Measurements from ENCODE around the gene NTF3. TPM values are rescaled to one million over a fixed set of nuclear protein-coding genes. Genes with fewer than 3 reads are reported as not detected.

The NTF3 gene
- total RNA-seq, 4 donors from 2014 or later, result 0.42 to 2.2 (median 2.1) TPM

- TF ChIP-seq CTCF (IDR thresholded peaks at IDR 0.05) (no peak), POLR2A (IDR thresholded peaks at IDR 0.05) (no peak)
- DNase-seq (ENCODE audit: low spot score in 2 of 2), result peak in 1 of 2 donors; percentile 65
- WGBS, 2 donors, result 92 to 93% methylated on average over 7 of the region's 7 CpGs
- intact Hi-C loops (cut with DNase I; ENCODE audit: low total_unique reads), result no loop called here
- H3K4me3 ChIP-seq (ENCODE audit: low read depth, poor library complexity, severe bottlenecking), result no peak overlapping the region
Measured at GRCh38 chr12:5493018-5493417, 61.1 kb downstream of the NTF3 start.

- intact Hi-C loops (cut with DNase I; ENCODE audit: low total_unique reads), result no loop called here
Measured at GRCh38 chr12:5494343-5494742, 62.4 kb downstream of the NTF3 start.

GRCh38 chr12:5497329-5498053 is 65.6 kb downstream of the NTF3 start:
- 32 to 73% methylated on average over 5 of the region's 5 CpGs for WGBS, 2 donors
- no peak overlapping the region for H3K4me3 ChIP-seq (ENCODE audit: low read depth, poor library complexity, severe bottlenecking)
- DNase-seq (ENCODE audit: low spot score in 2 of 2), result peak in 1 of 2 donors; percentile 46
- intact Hi-C loops (cut with DNase I; ENCODE audit: low total_unique reads), result no loop called here
- TF ChIP-seq POLR2A (IDR thresholded peaks at IDR 0.05) (no peak), CTCF (IDR thresholded peaks at IDR 0.05) (no peak)

More at GRCh38 chr12:5494343-5494742, 62.4 kb downstream of the NTF3 start:
- H3K4me3 ChIP-seq (ENCODE audit: low read depth, poor library complexity, severe bottlenecking), result no peak overlapping the region
- TF ChIP-seq CTCF (IDR thresholded peaks at IDR 0.05), result no peak
- TF ChIP-seq POLR2A (IDR thresholded peaks at IDR 0.05), result no peak
- WGBS, 2 donors, result 92% methylated on average over 28 of the region's 28 CpGs
- peak in 1 of 2 donors; percentile 71 for DNase-seq (ENCODE audit: low spot score in 2 of 2)

GRCh38 chr12:5498076-5498475 is 66.2 kb downstream of the NTF3 start:
- H3K4me3 ChIP-seq (ENCODE audit: low read depth, poor library complexity, severe bottlenecking), result no peak overlapping the region
- 57 to 59% methylated on average over 3 of the region's 3 CpGs for WGBS, 2 donors
- TF ChIP-seq POLR2A (IDR thresholded peaks at IDR 0.05) (no peak), CTCF (IDR thresholded peaks at IDR 0.05) (no peak)
- no peak for DNase-seq (ENCODE audit: low spot score in 2 of 2)
- intact Hi-C loops (cut with DNase I; ENCODE audit: low total_unique reads), result no loop called here

- DNase-seq (ENCODE audit: low spot score in 2 of 2), result peak in 1 of 2 donors; percentile 56
- WGBS, 2 donors, result 94% methylated on average over 8 of the region's 8 CpGs
- no peak overlapping the region for H3K4me3 ChIP-seq (ENCODE audit: low read depth, poor library complexity, severe bottlenecking)
- TF ChIP-seq POLR2A (IDR thresholded peaks at IDR 0.05) (no peak), CTCF (IDR thresholded peaks at IDR 0.05) (no peak)
- intact Hi-C loops (cut with DNase I; ENCODE audit: low total_unique reads), result no loop called here
Measured at GRCh38 chr12:5498806-5499205, 66.9 kb downstream of the NTF3 start.

Data from lower leg skin (tissue), 4 donors.